IMR-90 (cell line): ENCODE measurements around the gene KRTAP5-7. TPM values are rescaled to one million over a fixed set of nuclear protein-coding genes. Genes with fewer than 3 reads are reported as not detected.

Experiments
- ATAC-seq: fragments of 200-7000 bp; cut with Tn5 transposase; 2 replicates; pipeline ENCODE4 v1.9.1; 2020; ENCODE audit warnings: low read depth, mild to moderate bottlenecking, moderate library complexity
- BruUV-seq: library from RNA; stranded (reverse); fragments of 400-500 nt; replicated peaks from 2 replicates; lab custom pipeline; 2021; lab: Mats Ljungman, UMichigan
- CTCF ChIA-PET: fragments of 300-600 bp; formaldehyde crosslinking; extraction: SDS; loops from one replicate; lab custom pipeline; 2021; ENCODE audit warnings: antibody characterized with exemption; lab: Yijun Ruan, JAX
- POLR2A ChIA-PET: fragments of 300-600 bp; sonication (Branson Sonifier 250); formaldehyde crosslinking; loops from one replicate; lab custom pipeline; 2022; ENCODE audit warnings: antibody characterized with exemption; ENCODE audit not compliant: unreplicated experiment; lab: Charles Lee
- DNase-seq: peaks from one replicate; pipeline ENCODE4 v3.0.0; 2013
- H2AFZ ChIP-seq: replicated peaks from 2 replicates; pipeline ENCODE3; 2013; ENCODE audit warnings: low read length, mild to moderate bottlenecking; ENCODE audit not compliant: poor library complexity
- H2AK5ac ChIP-seq: 2 replicates; pipeline ENCODE4 v1.6.1; 2013; ENCODE audit warnings: low read depth, low read length, inconsistent platforms
- H2AK9ac ChIP-seq: replicated peaks from 2 replicates; pipeline ENCODE3; 2013; ENCODE audit warnings: mild to moderate bottlenecking, low read depth, low read length, moderate library complexity; ENCODE audit not compliant: poor library complexity
- H2BK120ac ChIP-seq: 2 replicates; pipeline ENCODE4 v1.6.1; 2013; ENCODE audit warnings: low read depth, low read length, inconsistent platforms
- H2BK15ac ChIP-seq: 3 replicates; pipeline ENCODE4 v1.6.1; 2013; ENCODE audit warnings: low read depth, low read length, inconsistent platforms
- H2BK20ac ChIP-seq: 2 replicates; pipeline ENCODE4 v1.6.1; 2013; ENCODE audit warnings: low read depth, mild to moderate bottlenecking, inconsistent platforms, low read length, moderate library complexity
- H2BK5ac ChIP-seq: 2 replicates; pipeline ENCODE4 v1.6.1; 2013; ENCODE audit warnings: mild to moderate bottlenecking, low read depth, low read length, inconsistent platforms; ENCODE audit not compliant: poor library complexity, severe bottlenecking
- H3K14ac ChIP-seq: replicated peaks from 2 replicates; pipeline ENCODE4 v1.6.1; 2013; ENCODE audit warnings: low read depth, low read length, inconsistent platforms
- H3K18ac ChIP-seq: 2 replicates; pipeline ENCODE4 v1.6.1; 2013; ENCODE audit warnings: low read depth, low read length, control low read depth
- H3K23ac ChIP-seq: 2 replicates; pipeline ENCODE4 v1.6.1; 2013; ENCODE audit warnings: low read depth, low read length, inconsistent platforms
- H3K27ac ChIP-seq: 2 replicates; pipeline ENCODE4 v1.5.1; 2013; ENCODE audit warnings: mild to moderate bottlenecking, control low read depth, low read length; ENCODE audit not compliant: insufficient read depth
- H3K27me3 ChIP-seq: 2 replicates; pipeline ENCODE4 v1.6.1; 2013; ENCODE audit warnings: low read length; ENCODE audit not compliant: control insufficient read depth, insufficient read depth
- H3K36me3 ChIP-seq: 2 replicates; pipeline ENCODE4 v1.6.1; 2013; ENCODE audit warnings: low read length, mixed read lengths; ENCODE audit not compliant: control insufficient read depth, insufficient read depth
- H3K4ac ChIP-seq: 2 replicates; pipeline ENCODE4 v1.6.1; 2013; ENCODE audit warnings: low read depth, low read length, inconsistent platforms
- H3K4me1 ChIP-seq: 2 replicates; pipeline ENCODE4 v1.6.1; 2013; ENCODE audit warnings: low read length, mixed read lengths; ENCODE audit not compliant: control insufficient read depth, insufficient read depth
- H3K4me2 ChIP-seq: 2 replicates; pipeline ENCODE4 v1.6.1; 2013; ENCODE audit warnings: low read depth, mild to moderate bottlenecking, control low read depth, low read length, moderate library complexity
- H3K4me3 ChIP-seq: 2 replicates; pipeline ENCODE4 v1.5.1; 2013; ENCODE audit warnings: low read depth, mild to moderate bottlenecking, control low read depth, low read length, moderate library complexity; ENCODE audit not compliant: insufficient read depth
- H3K56ac ChIP-seq: 2 replicates; pipeline ENCODE4 v1.6.1; 2013; ENCODE audit warnings: low read length, inconsistent platforms; ENCODE audit not compliant: insufficient read depth; ENCODE audit errors: extremely low read depth
- H3K79me1 ChIP-seq, 2 experiments: 2 replicates each; pipeline ENCODE4 v1.6.1; 2013; ENCODE audit warnings: low read length in 2 of 2, inconsistent platforms in 1 of 2, low read depth in 1 of 2
- H3K9ac ChIP-seq: 2 replicates; pipeline ENCODE4 v1.6.1; 2013; ENCODE audit warnings: low read depth, low read length, control low read depth
- H3K9me1 ChIP-seq: 2 replicates; pipeline ENCODE4 v1.6.1; 2013; ENCODE audit warnings: low read length, inconsistent platforms; ENCODE audit not compliant: insufficient read depth
- H3K9me3 ChIP-seq: 2 replicates; pipeline ENCODE4 v1.6.1; 2013; ENCODE audit warnings: low read length; ENCODE audit not compliant: control insufficient read depth, insufficient read depth
- H4K20me1 ChIP-seq: 2 replicates; pipeline ENCODE4 v1.6.1; 2013; ENCODE audit warnings: low read length, inconsistent platforms; ENCODE audit not compliant: insufficient read depth
- H4K5ac ChIP-seq: 2 replicates; pipeline ENCODE4 v1.6.1; 2013; ENCODE audit warnings: mild to moderate bottlenecking, low read depth, low read length, control low read depth
- H4K8ac ChIP-seq, 2 experiments: 2 replicates each; pipeline ENCODE4 v1.6.1; 2013; ENCODE audit warnings: low read depth in 2 of 2, low read length in 2 of 2, control low read depth in 1 of 2, inconsistent platforms in 1 of 2
- H4K91ac ChIP-seq: 2 replicates; pipeline ENCODE4 v1.6.1; 2013; ENCODE audit warnings: low read depth, low read length, inconsistent platforms; ENCODE audit not compliant: insufficient read depth
- BHLHE40 ChIP-seq: fragments of 150-350 bp; IDR thresholded peaks from 2 replicates; pipeline ENCODE4 v1.6.1; 2016; ENCODE audit warnings: mild to moderate bottlenecking, low read depth, low read length
- CEBPB ChIP-seq: IDR thresholded peaks from 2 replicates; pipeline ENCODE4 v1.6.1; 2012; ENCODE audit warnings: low read depth, low read length, improper control_type of control experiment
- CHD1 ChIP-seq: IDR thresholded peaks from 2 replicates; pipeline ENCODE4 v1.6.1; 2012; ENCODE audit warnings: low read depth, low read length, improper control_type of control experiment
- ELK1 ChIP-seq: fragments of 150-350 bp; IDR thresholded peaks from 2 replicates; pipeline ENCODE4 v1.6.1; 2016; ENCODE audit warnings: low read depth, mild to moderate bottlenecking, low read length, moderate library complexity, borderline replicate concordance
- FOS ChIP-seq: fragments of 150-350 bp; IDR thresholded peaks from 2 replicates; pipeline ENCODE4 v1.6.1; 2016; ENCODE audit warnings: low read depth, low read length
- MAFK ChIP-seq: IDR thresholded peaks from 2 replicates; pipeline ENCODE4 v1.6.1; 2012; ENCODE audit warnings: low read depth, low read length, improper control_type of control experiment
- MAZ ChIP-seq: IDR thresholded peaks from 2 replicates; pipeline ENCODE4 v1.6.1; 2012; ENCODE audit warnings: low read depth, mild to moderate bottlenecking, low read length, improper control_type of control experiment, moderate library complexity, borderline replicate concordance
- MXI1 ChIP-seq: IDR thresholded peaks from 2 replicates; pipeline ENCODE4 v1.6.1; 2012; ENCODE audit warnings: low read depth, mild to moderate bottlenecking, low read length, moderate library complexity, borderline replicate concordance
- NFE2L2 ChIP-seq: fragments of 150-350 bp; IDR thresholded peaks from 2 replicates; pipeline ENCODE4 v1.6.1; 2016; ENCODE audit warnings: low read depth, mild to moderate bottlenecking, low read length
- POLR2A ChIP-seq: IDR thresholded peaks from 2 replicates; pipeline ENCODE4 v1.6.1; 2012; ENCODE audit warnings: mild to moderate bottlenecking, low read depth, low read length
- RAD21 ChIP-seq: IDR thresholded peaks from 2 replicates; pipeline ENCODE4 v1.6.1; 2012; ENCODE audit warnings: low read length, improper control_type of control experiment
- RCOR1 ChIP-seq: IDR thresholded peaks from 2 replicates; pipeline ENCODE4 v1.6.1; 2012; ENCODE audit warnings: mild to moderate bottlenecking, low read length, improper control_type of control experiment; ENCODE audit not compliant: insufficient replicate concordance
- RFX5 ChIP-seq: IDR thresholded peaks from 2 replicates; pipeline ENCODE4 v1.8.0; 2012; ENCODE audit warnings: low read depth, mild to moderate bottlenecking, low read length, moderate library complexity
- SMC3 ChIP-seq: fragments of 150-350 bp; IDR thresholded peaks from 2 replicates; pipeline ENCODE4 v1.6.1; 2016; ENCODE audit warnings: low read depth, mild to moderate bottlenecking, antibody characterized with exemption, low read length, moderate library complexity
- WGBS, 2 experiments: methylation state at CpG; one replicate each; pipeline versions ENCODE4 v1.1.5 to v1.1.7; 2013; ENCODE audit warnings: missing lambda C conversion rate in 2 of 2; ENCODE audit not compliant: insufficient read length in 1 of 2; ENCODE audit errors: extremely low coverage in 2 of 2; 5-methylcytosine and 5-hydroxymethylcytosine counted together
- dilution Hi-C: fragments of 300-500 bp; cut with HindIII; formaldehyde crosslinking; loops from one replicate; pipeline ENCODE4 v1.14.3; 2018; ENCODE audit warnings: low sequenced_read_pairs; ENCODE audit not compliant: unreplicated experiment
- in situ Hi-C: fragments of 300-500 bp; cut with MboI; formaldehyde crosslinking; loops from 3 replicates; pipeline ENCODE4 v1.14.3; 2019; ENCODE audit warnings: low sequenced_read_pairs, inconsistent platforms, mixed read lengths
- intact Hi-C: fragments of 100-400 bp; cut with micrococcal nuclease; formaldehyde crosslinking; loops from 2 replicates; pipeline ENCODE4 v1.10.0; 2022
- polyA plus RNA-seq, 3 experiments: library from polyadenylated mRNA; depleted of rRNA; stranded (reverse); fragments of >200 nt; gene quantifications; 2 replicates each; pipeline ENCODE4 v1.2.3, GENCODE V29; 2012; ENCODE audit warnings: low replicate concordance in 1 of 3
- total RNA-seq: library from RNA; depleted of rRNA; stranded (reverse); fragments of >200 nt; gene quantifications from 2 replicates; pipeline ENCODE4 v1.2.3, GENCODE V29; 2012
- TF ChIP-seq, protein P1 (sequence below): fragments of 150-350 bp; IDR thresholded peaks from 2 replicates; pipeline ENCODE4 v1.6.1; 2017; ENCODE audit warnings: mild to moderate bottlenecking, antibody characterized with exemption, low read length, low read depth
- TF ChIP-seq, protein P2 (sequence below): conservative IDR thresholded peaks from 2 replicates; pipeline ENCODE4 v1.5.1; 2012; ENCODE audit warnings: mild to moderate bottlenecking, low read depth, low read length, improper control_type of control experiment

Gene KRTAP5-7
- total and polyA plus RNA-seq, 2 of the 4 experiments (the other 2 are of a cell fraction), result not detected

DNA sequence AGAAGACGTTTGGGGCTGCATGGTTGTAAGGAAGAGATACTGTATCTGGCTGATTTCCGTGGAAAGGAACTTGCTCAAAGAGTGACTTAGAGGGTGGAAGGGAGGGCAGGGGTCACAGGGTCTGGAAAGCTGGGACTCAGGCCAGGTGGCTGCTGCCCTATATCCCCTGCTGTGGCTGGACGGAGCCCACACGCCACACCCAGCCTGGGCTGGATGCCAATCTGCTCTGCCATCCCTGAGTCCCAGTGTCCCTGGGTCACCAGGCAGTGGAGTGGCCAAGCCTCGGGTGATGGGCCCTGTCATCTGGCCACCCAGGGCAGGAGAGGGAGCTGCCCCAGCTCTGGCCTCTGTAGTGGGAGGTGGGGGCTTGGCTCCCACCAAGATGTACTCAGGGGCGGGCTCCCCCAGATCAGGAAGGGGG lies 26.5 kb upstream of the KRTAP5-7 start:
- no peak overlapping the region for H3K4me2 ChIP-seq
- H2AK9ac ChIP-seq, result no peak overlapping the region
- H3K4ac ChIP-seq, result no peak overlapping the region
- H3K14ac ChIP-seq, result no peak overlapping the region
- H3K18ac ChIP-seq, result no peak overlapping the region
- H2AK5ac ChIP-seq, result no peak overlapping the region
- no peak overlapping the region for H2AFZ ChIP-seq
- no peaks in the 10 kb centered on the region for H3K9me3 ChIP-seq
- TF ChIP-seq FOS (no peak), ELK1 (no peak), RCOR1 (no peak), MXI1 (no peak), CHD1 (no peak), NFE2L2 (no peak), MAFK (no peak), POLR2A (no peak), RAD21 (no peak), RFX5 (no peak), BHLHE40 (no peak), MAZ (no peak), CEBPB (no peak), SMC3 (no peak)
- TF ChIP-seq, protein P1, sequence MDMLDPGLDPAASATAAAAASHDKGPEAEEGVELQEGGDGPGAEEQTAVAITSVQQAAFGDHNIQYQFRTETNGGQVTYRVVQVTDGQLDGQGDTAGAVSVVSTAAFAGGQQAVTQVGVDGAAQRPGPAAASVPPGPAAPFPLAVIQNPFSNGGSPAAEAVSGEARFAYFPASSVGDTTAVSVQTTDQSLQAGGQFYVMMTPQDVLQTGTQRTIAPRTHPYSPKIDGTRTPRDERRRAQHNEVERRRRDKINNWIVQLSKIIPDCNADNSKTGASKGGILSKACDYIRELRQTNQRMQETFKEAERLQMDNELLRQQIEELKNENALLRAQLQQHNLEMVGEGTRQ, result no peak
- TF ChIP-seq, protein P2, sequence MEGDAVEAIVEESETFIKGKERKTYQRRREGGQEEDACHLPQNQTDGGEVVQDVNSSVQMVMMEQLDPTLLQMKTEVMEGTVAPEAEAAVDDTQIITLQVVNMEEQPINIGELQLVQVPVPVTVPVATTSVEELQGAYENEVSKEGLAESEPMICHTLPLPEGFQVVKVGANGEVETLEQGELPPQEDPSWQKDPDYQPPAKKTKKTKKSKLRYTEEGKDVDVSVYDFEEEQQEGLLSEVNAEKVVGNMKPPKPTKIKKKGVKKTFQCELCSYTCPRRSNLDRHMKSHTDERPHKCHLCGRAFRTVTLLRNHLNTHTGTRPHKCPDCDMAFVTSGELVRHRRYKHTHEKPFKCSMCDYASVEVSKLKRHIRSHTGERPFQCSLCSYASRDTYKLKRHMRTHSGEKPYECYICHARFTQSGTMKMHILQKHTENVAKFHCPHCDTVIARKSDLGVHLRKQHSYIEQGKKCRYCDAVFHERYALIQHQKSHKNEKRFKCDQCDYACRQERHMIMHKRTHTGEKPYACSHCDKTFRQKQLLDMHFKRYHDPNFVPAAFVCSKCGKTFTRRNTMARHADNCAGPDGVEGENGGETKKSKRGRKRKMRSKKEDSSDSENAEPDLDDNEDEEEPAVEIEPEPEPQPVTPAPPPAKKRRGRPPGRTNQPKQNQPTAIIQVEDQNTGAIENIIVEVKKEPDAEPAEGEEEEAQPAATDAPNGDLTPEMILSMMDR, result no peak
- intact Hi-C loops (no loop called here), dilution Hi-C loops (no loop called here), in situ Hi-C loops (no loop called here)
- no peaks in the 10 kb centered on the region for H3K27me3 ChIP-seq
- H3K4me3 ChIP-seq, result no peak overlapping the region
- H3K36me3 ChIP-seq, result peaks cover 59% of the 10 kb centered on the region
- no peak overlapping the region for H3K27ac ChIP-seq
- H4K20me1 ChIP-seq, result no peaks in the 10 kb centered on the region
- DNase-seq, result no peak
- 0 out of 2 replicates have a peak, but pooled peaks cover 5% of the 10 kb centered on the region for H3K9me1 ChIP-seq
- H4K5ac ChIP-seq, result no peak overlapping the region
- H3K4me1 ChIP-seq, result no peaks in the 10 kb centered on the region
- no TSS peak for BruUV-seq
- ChIA-PET CTCF (no interaction called here), POLR2A (no interaction called here)
- no peak overlapping the region for H3K9ac ChIP-seq
- ATAC-seq, result no peak
- H3K79me1 ChIP-seq, result no peaks in the 10 kb centered on the region
- WGBS, 2 experiments, result 57% methylated on average over 5 of the region's 6 CpGs; no CpG with 5 or more reads in 1 of the 2 experiments
- H3K56ac ChIP-seq, result no peak overlapping the region
- no peak overlapping the region for H4K8ac ChIP-seq
- H2BK20ac ChIP-seq, result no peak overlapping the region
- no peak overlapping the region for H4K91ac ChIP-seq
- H2BK120ac ChIP-seq, result no peak overlapping the region
- no peak overlapping the region for H3K23ac ChIP-seq
- no peak overlapping the region for H2BK15ac ChIP-seq
- no peak overlapping the region for H2BK5ac ChIP-seq
